A549 (cell line): ENCODE measurements around the gene HS6ST2. TPM values are rescaled to one million over a fixed set of nuclear protein-coding genes. Genes with fewer than 3 reads are reported as not detected.

ENCODE experiments used
- ATAC-seq, 2 experiments: fragments of 200-7000 bp in 1 of 2; fragments of >200 bp in 1 of 2; cut with Nextera tagmentation in 1 of 2; cut with Tn5 transposase in 1 of 2; 3 replicates each; pipeline versions ENCODE4 v1.8.0 to v1.9.1; 2018 to 2020; ENCODE audit warnings: mild to moderate bottlenecking in 1 of 2, moderate library complexity in 1 of 2
- CTCF ChIA-PET: fragments of 300-600 bp; sonication (Branson Sonifier 250); formaldehyde crosslinking; extraction: SDS; loops from one replicate; lab custom pipeline; 2021; ENCODE audit warnings: antibody characterized with exemption, inconsistent platforms; lab: Yijun Ruan, JAX
- POLR2A ChIA-PET: fragments of 350-600 bp; formaldehyde crosslinking; extraction: SDS; loops from one replicate; lab custom pipeline; 2021; ENCODE audit warnings: antibody characterized with exemption, inconsistent platforms; lab: Yijun Ruan, JAX
- DNase-seq, 2 experiments: peaks; one replicate each; pipeline versions ENCODE4 v3.0.0 to v3.0.0-alpha.2; 2011 to 2016; ENCODE audit warnings: low read depth in 1 of 2, low spot score in 1 of 2
- FAIRE-seq: peaks from 2 replicates; lab custom pipeline; 2011; peaks lifted over from hg19 to GRCh38; lab: Jason Lieb, UNC
- H3K27ac ChIP-seq, 2 experiments: fragments of >200 bp; sonication (Bioruptor Twin); formaldehyde crosslinking; 3 replicates each; pipeline ENCODE4 v1.5.1; 2016 to 2017
- H3K4me1 ChIP-seq: fragments of >200 bp; sonication (Bioruptor Twin); formaldehyde crosslinking; 3 replicates; pipeline ENCODE4 v1.6.1; 2016
- H3K4me2 ChIP-seq: fragments of >200 bp; sonication (Bioruptor Twin); formaldehyde crosslinking; 3 replicates; pipeline ENCODE4 v1.6.1; 2016
- H3K4me3 ChIP-seq: fragments of >200 bp; sonication (Bioruptor Twin); formaldehyde crosslinking; 3 replicates; pipeline ENCODE4 v1.5.1; 2016
- H3K9me3 ChIP-seq: fragments of >200 bp; sonication (Bioruptor Twin); formaldehyde crosslinking; 3 replicates; pipeline ENCODE4 v1.6.1; 2016
- CBX2 ChIP-seq: fragments of 200-600 bp; sonication (generic); IDR thresholded peaks from 2 replicates; pipeline ENCODE4 v1.6.1; 2016; ENCODE audit warnings: low read depth, mild to moderate bottlenecking, borderline replicate concordance
- E2F6 ChIP-seq: IDR thresholded peaks from 2 replicates; pipeline ENCODE4 v1.6.1; 2012; ENCODE audit warnings: low read depth, borderline replicate concordance
- EP300 ChIP-seq, 2 experiments: fragments of >200 bp; sonication (Bioruptor Twin); formaldehyde crosslinking; IDR thresholded peaks; 2 replicates in 1 of 2; 3 replicates in 1 of 2; pipeline ENCODE4 v1.6.1; 2016 to 2017
- FOSL2 ChIP-seq, 2 experiments: fragments of 450-650 bp in 1 of 2; fragments of >200 bp in 1 of 2; sonication (Bioruptor Twin) in 1 of 2; formaldehyde crosslinking; IDR thresholded peaks; 2 replicates each; pipeline versions ENCODE4 v1.5.0 to v1.6.1; 2016 to 2020; ENCODE audit warnings: mild to moderate bottlenecking in 1 of 2, moderate library complexity in 1 of 2
- FOXS1 ChIP-seq: fragments of 250-450 bp; sonication (Bioruptor Pico); IDR thresholded peaks from 2 replicates; pipeline ENCODE4 v1.5.0; 2020; ENCODE audit warnings: mild to moderate bottlenecking, moderate library complexity
- GATA3 ChIP-seq: IDR thresholded peaks from 2 replicates; pipeline ENCODE4 v1.6.1; 2012; ENCODE audit warnings: borderline replicate concordance
- HDAC2 ChIP-seq: fragments of 200-600 bp; sonication (generic); IDR thresholded peaks from 2 replicates; pipeline ENCODE4 v1.6.1; 2016
- MAFK ChIP-seq: fragments of 450-650 bp; IDR thresholded peaks from 2 replicates; pipeline ENCODE4 v1.6.1; 2014; ENCODE audit not compliant: partially characterized antibody
- MAX ChIP-seq: IDR thresholded peaks from 2 replicates; pipeline ENCODE4 v1.6.1; 2012
- MAZ ChIP-seq: fragments of 150-350 bp; IDR thresholded peaks from 2 replicates; pipeline ENCODE4 v1.6.1; 2014; ENCODE audit warnings: antibody characterized with exemption, low read depth, low read length, borderline replicate concordance
- NFE2L2 ChIP-seq: fragments of 150-350 bp; conservative IDR thresholded peaks from 2 replicates; pipeline ENCODE4 v1.6.1; 2014; ENCODE audit warnings: low read length
- POLR2AphosphoS2 ChIP-seq: conservative IDR thresholded peaks from 2 replicates; pipeline ENCODE4 v1.6.1; 2012; ENCODE audit warnings: low read length, improper control_type of control experiment, inconsistent platforms
- RAD21 ChIP-seq, 2 experiments: fragments of >200 bp in 1 of 2; sonication (Bioruptor Twin) in 1 of 2; formaldehyde crosslinking in 1 of 2; IDR thresholded peaks in 1 of 2; conservative IDR thresholded peaks in 1 of 2; 2 replicates in 1 of 2; 3 replicates in 1 of 2; pipeline ENCODE4 v1.6.1; 2012 to 2018; ENCODE audit warnings: inconsistent platforms in 1 of 2
- TFCP2L1 ChIP-seq: fragments of 250-450 bp; sonication (Bioruptor Pico); IDR thresholded peaks from 2 replicates; pipeline ENCODE4 v1.5.0; 2021; ENCODE audit warnings: mild to moderate bottlenecking
- TP53 ChIP-seq: fragments of 250-450 bp; sonication (Bioruptor Pico); IDR thresholded peaks from 2 replicates; pipeline ENCODE4 v1.5.0; 2021; ENCODE audit warnings: mild to moderate bottlenecking, moderate library complexity
- ZC3H11A ChIP-seq: fragments of 450-650 bp; IDR thresholded peaks from 2 replicates; pipeline ENCODE4 v1.6.1; 2014; ENCODE audit warnings: antibody characterized with exemption, mild to moderate bottlenecking
- ZFP36 ChIP-seq: fragments of 450-650 bp; IDR thresholded peaks from 2 replicates; pipeline ENCODE4 v1.6.1; 2014; ENCODE audit warnings: borderline replicate concordance; ENCODE audit not compliant: partially characterized antibody
- ZNF302 ChIP-seq: fragments of 250-450 bp; sonication (Bioruptor Pico); IDR thresholded peaks from 2 replicates; pipeline ENCODE4 v1.9.0; 2021; ENCODE audit warnings: inconsistent platforms, mild to moderate bottlenecking, moderate library complexity
- ZSCAN20 ChIP-seq: fragments of 250-450 bp; sonication (Bioruptor Pico); IDR thresholded peaks from 2 replicates; pipeline ENCODE4 v1.8.0; 2022; ENCODE audit warnings: mild to moderate bottlenecking, moderate library complexity
- WGBS: methylation state at CpG from one replicate; pipeline ENCODE4 v1.1.6; 2017; ENCODE audit errors: missing lambda C conversion rate; 5-methylcytosine and 5-hydroxymethylcytosine counted together
- polyA plus RNA-seq, 4 experiments: library from polyadenylated mRNA; depleted of rRNA in 3 of 4; stranded (reverse); fragments of >200 nt; fragmentation: RNase III in 1 of 4; extraction: RNeasy Plus Mini Kit Qiagen cat#74134 plus additional on column Dnase treatment in 1 of 4; gene quantifications; 2 replicates in 3 of 4; 3 replicates in 1 of 4; pipeline ENCODE4 v1.2.3, GENCODE V29; 2011 to 2017
- TF ChIP-seq, protein P1 (sequence below): fragments of >200 bp; sonication (Bioruptor Twin); formaldehyde crosslinking; IDR thresholded peaks from 3 replicates; pipeline ENCODE4 v1.6.1; 2016
- TF ChIP-seq, protein P2 (sequence below): fragments of >200 bp; sonication (Bioruptor Twin); formaldehyde crosslinking; IDR thresholded peaks from 3 replicates; pipeline ENCODE4 v1.5.1; 2016

The HS6ST2 gene
- polyA plus RNA-seq, 2 of the 4 experiments (the other 2 are of a cell fraction) = 0.01 to 0.04 TPM

- no peak for TF ChIP-seq FOSL2 (IDR thresholded peaks at IDR 0.05)
- no peak for TF ChIP-seq FOSL2 (CRISPR knock-in tag; IDR thresholded peaks at IDR 0.05)
- TF ChIP-seq, protein P1, sequence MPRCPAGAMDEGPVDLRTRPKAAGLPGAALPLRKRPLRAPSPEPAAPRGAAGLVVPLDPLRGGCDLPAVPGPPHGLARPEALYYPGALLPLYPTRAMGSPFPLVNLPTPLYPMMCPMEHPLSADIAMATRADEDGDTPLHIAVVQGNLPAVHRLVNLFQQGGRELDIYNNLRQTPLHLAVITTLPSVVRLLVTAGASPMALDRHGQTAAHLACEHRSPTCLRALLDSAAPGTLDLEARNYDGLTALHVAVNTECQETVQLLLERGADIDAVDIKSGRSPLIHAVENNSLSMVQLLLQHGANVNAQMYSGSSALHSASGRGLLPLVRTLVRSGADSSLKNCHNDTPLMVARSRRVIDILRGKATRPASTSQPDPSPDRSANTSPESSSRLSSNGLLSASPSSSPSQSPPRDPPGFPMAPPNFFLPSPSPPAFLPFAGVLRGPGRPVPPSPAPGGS = no peak
- no peak for TF ChIP-seq FOXS1 (CRISPR knock-in tag)
- no peak for TF ChIP-seq ZSCAN20 (CRISPR knock-in tag)
- TF ChIP-seq POLR2AphosphoS2 = no peak
- TF ChIP-seq TP53 (CRISPR knock-in tag) = no peak
- no peak for TF ChIP-seq MAX
- TF ChIP-seq ZFP36 = no peak
- TF ChIP-seq NFE2L2 = no peak
- no peak for TF ChIP-seq MAZ
- TF ChIP-seq, all 56 proteins: peak for 0
- H3K4me3 ChIP-seq = no peak overlapping the region
- CTCF ChIA-PET = no interaction called here
- WGBS = 90% methylated on average over 3 of the region's 3 CpGs
- H3K9me3 ChIP-seq = no peaks in the 10 kb centered on the region
- DNase-seq = no peak
- no peak for ATAC-seq
- no peaks in the 10 kb centered on the region for H3K4me1 ChIP-seq
- FAIRE-seq = no peak
- H3K4me2 ChIP-seq = no peak overlapping the region
- POLR2A ChIA-PET = no interaction called here
- H3K27ac ChIP-seq = no peak overlapping the region
Observed at GRCh38 chrX:132694382-132694781, 264.0 kb downstream of the HS6ST2 start.

DNA sequence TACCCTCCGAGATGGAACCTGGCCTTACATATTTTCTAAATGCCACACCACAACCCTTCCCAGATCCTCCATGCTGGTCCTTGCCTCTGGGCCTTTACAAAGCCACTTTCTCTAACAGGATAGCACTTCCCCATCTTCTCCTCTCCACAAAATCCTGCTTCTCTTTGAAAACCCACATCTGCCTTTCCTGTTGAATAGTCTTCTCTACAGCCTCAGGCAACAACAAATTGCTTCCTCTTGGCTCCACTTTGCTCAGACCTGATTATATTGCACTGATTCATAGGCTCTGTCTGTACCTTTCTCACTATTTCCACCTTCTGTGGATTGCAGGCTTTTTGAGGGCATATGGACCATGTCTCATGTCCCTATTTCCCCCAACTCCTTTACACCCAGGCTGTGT is 265.9 kb downstream of the HS6ST2 start:
- no peaks in the 10 kb centered on the region for H3K4me1 ChIP-seq
- TF ChIP-seq, protein P1 = no peak
- TF ChIP-seq, protein P2, sequence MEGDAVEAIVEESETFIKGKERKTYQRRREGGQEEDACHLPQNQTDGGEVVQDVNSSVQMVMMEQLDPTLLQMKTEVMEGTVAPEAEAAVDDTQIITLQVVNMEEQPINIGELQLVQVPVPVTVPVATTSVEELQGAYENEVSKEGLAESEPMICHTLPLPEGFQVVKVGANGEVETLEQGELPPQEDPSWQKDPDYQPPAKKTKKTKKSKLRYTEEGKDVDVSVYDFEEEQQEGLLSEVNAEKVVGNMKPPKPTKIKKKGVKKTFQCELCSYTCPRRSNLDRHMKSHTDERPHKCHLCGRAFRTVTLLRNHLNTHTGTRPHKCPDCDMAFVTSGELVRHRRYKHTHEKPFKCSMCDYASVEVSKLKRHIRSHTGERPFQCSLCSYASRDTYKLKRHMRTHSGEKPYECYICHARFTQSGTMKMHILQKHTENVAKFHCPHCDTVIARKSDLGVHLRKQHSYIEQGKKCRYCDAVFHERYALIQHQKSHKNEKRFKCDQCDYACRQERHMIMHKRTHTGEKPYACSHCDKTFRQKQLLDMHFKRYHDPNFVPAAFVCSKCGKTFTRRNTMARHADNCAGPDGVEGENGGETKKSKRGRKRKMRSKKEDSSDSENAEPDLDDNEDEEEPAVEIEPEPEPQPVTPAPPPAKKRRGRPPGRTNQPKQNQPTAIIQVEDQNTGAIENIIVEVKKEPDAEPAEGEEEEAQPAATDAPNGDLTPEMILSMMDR = no peak
- TF ChIP-seq RAD21 (conservative IDR thresholded peaks at IDR 0.05 in 1 of 2, IDR thresholded peaks at IDR 0.05 in 1 of 2) = no peak
- no peak for TF ChIP-seq EP300 (IDR thresholded peaks at IDR 0.05)
- no peak for TF ChIP-seq ZC3H11A
- TF ChIP-seq ZFP36 = no peak
- TF ChIP-seq ZNF302 = no peak
- no peak for TF ChIP-seq TFCP2L1 (CRISPR knock-in tag)
- TF ChIP-seq HDAC2 = no peak
- TF ChIP-seq CBX2 = no peak
- TF ChIP-seq, all 56 proteins: peak for 0
- Histone ChIP-seq H3K27ac (no peak overlapping the region), H3K4me3 (no peak overlapping the region), H3K9me3 (no peaks in the 10 kb centered on the region), H3K4me2 (no peak overlapping the region)
- no peak for FAIRE-seq
- ChIA-PET POLR2A (no interaction called here), CTCF (no interaction called here)
- WGBS = 0% methylated on average over 1 of the region's 1 CpG
- no peak for ATAC-seq
- DNase-seq = no peak

- Histone ChIP-seq H3K4me3 (no peak overlapping the region), H3K9me3 (no peaks in the 10 kb centered on the region), H3K27ac (no peak overlapping the region), H3K4me2 (no peak overlapping the region), H3K4me1 (no peaks in the 10 kb centered on the region)
- peak; percentile 18 for FAIRE-seq
- ATAC-seq = no peak
- POLR2A ChIA-PET = no interaction called here
- CTCF ChIA-PET = no interaction called here
- DNase-seq = no peak
- WGBS = 29% methylated on average over 6 of the region's 6 CpGs
- TF ChIP-seq E2F6 (no peak), TP53 (CRISPR knock-in tag) (no peak), MAZ (no peak), GATA3 (no peak), MAFK (no peak)
Observed at GRCh38 chrX:132692066-132692465, 266.4 kb downstream of the HS6ST2 start.
